ENCODE measurements around the gene ARHGEF28.

GRCh38 chr5:73917891-73918290, 291.9 kb downstream of the ARHGEF28 start:
- TF ChIP-seq CTCF (IDR thresholded peaks at IDR 0.05) (no peak), POLR2A (IDR thresholded peaks at IDR 0.05) (no peak)
